ENCODE results near the gene SLC30A9.

The SLC30A9 gene

GRCh38 chr4:41990365-41991111 is at the start of gene SLC30A9:
Gene SLC30A9 (plus strand): TSS chr4:41990530. CDS start chr4:41990652, 122 bp downstream.
- TF ChIP-seq, protein P1, sequence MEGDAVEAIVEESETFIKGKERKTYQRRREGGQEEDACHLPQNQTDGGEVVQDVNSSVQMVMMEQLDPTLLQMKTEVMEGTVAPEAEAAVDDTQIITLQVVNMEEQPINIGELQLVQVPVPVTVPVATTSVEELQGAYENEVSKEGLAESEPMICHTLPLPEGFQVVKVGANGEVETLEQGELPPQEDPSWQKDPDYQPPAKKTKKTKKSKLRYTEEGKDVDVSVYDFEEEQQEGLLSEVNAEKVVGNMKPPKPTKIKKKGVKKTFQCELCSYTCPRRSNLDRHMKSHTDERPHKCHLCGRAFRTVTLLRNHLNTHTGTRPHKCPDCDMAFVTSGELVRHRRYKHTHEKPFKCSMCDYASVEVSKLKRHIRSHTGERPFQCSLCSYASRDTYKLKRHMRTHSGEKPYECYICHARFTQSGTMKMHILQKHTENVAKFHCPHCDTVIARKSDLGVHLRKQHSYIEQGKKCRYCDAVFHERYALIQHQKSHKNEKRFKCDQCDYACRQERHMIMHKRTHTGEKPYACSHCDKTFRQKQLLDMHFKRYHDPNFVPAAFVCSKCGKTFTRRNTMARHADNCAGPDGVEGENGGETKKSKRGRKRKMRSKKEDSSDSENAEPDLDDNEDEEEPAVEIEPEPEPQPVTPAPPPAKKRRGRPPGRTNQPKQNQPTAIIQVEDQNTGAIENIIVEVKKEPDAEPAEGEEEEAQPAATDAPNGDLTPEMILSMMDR (IDR thresholded peaks at IDR 0.05; ENCODE audit: low read depth, low read length), result peak; percentile 21; the same call in 1 of the 2 replicates
- peak; percentile 80 for DNase-seq (ENCODE audit: extremely low read depth, low read depth)

GRCh38 chr4:41940834-41941233 is 49.5 kb upstream of the SLC30A9 start:
- TF ChIP-seq, protein P1 (IDR thresholded peaks at IDR 0.05; ENCODE audit: low read depth, low read length), result no peak
- DNase-seq (ENCODE audit: extremely low read depth, low read depth), result no peak

- TF ChIP-seq, protein P1 (IDR thresholded peaks at IDR 0.05; ENCODE audit: low read depth, low read length), result no peak
- DNase-seq (ENCODE audit: extremely low read depth, low read depth), result no peak
Observed at GRCh38 chr4:41943506-41943905, 46.8 kb upstream of the SLC30A9 start.

GRCh38 chr4:41944089-41944488 is 46.2 kb upstream of the SLC30A9 start:
- TF ChIP-seq, protein P1 (IDR thresholded peaks at IDR 0.05; ENCODE audit: low read depth, low read length), result no peak

GRCh38 chr4:41949531-41949930 is 40.8 kb upstream of the SLC30A9 start:
- TF ChIP-seq, protein P1 (IDR thresholded peaks at IDR 0.05; ENCODE audit: low read depth, low read length), result no peak
- DNase-seq (ENCODE audit: extremely low read depth, low read depth), result no peak

More at GRCh38 chr4:41944089-41944488, 46.2 kb upstream of the SLC30A9 start:
- no peak for DNase-seq (ENCODE audit: extremely low read depth, low read depth)

GRCh38 chr4:41957634-41958033 is 32.7 kb upstream of the SLC30A9 start:
- DNase-seq (ENCODE audit: extremely low read depth, low read depth), result no peak
- TF ChIP-seq, protein P1 (IDR thresholded peaks at IDR 0.05; ENCODE audit: low read depth, low read length), result peak; percentile 16

DNA sequence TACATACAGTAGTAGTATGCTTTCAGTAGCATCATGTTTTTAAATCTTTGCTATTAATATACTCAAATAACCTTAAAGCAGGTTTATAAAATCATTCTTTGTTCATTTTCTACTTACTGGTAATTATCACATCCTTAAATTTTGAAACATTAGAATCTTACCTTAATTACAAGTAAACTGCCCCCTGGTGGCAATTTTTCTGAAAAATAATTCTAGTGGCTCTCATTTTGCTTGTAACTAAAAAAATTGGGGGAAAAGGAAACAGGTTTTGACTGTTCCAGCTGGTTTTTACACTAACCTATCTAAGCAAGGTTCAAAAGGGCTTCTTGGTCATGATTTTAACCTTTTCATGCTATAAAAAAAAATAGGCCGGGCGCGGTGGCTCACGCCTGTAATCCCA is 27.2 kb upstream of the SLC30A9 start:
- TF ChIP-seq, protein P1 (IDR thresholded peaks at IDR 0.05; ENCODE audit: low read depth, low read length), result peak; percentile 32
- no peak for DNase-seq (ENCODE audit: extremely low read depth, low read depth)
